ENCODE results near the gene CCL22.
"Not testable (repeated sequence)": the region's sequence is repeated elsewhere in the genome, so short reads cannot be mapped to it uniquely, and the experiment has no call there.

Gene CCL22

GRCh38 chr16:57395026-57395425 is 36.4 kb downstream of the CCL22 start:
- H4K20me1 ChIP-seq (ENCODE audit: insufficient read depth, low read length), result no peaks in the 10 kb centered on the region
- no peak overlapping the region for H3K9ac ChIP-seq (ENCODE audit: low read length)
- H3K36me3 ChIP-seq (ENCODE audit: insufficient read depth, low read length), result no peaks in the 10 kb centered on the region
- no peak overlapping the region for H2AFZ ChIP-seq (ENCODE audit: low read length)
- H3K4me1 ChIP-seq (ENCODE audit: insufficient read depth, low read length, severe bottlenecking), result no peaks in the 10 kb centered on the region
- no peaks in the 10 kb centered on the region for H3K9me3 ChIP-seq (ENCODE audit: low read length)
- no peak overlapping the region for H3K4me3 ChIP-seq (ENCODE audit: low read depth, low read length, poor library complexity, severe bottlenecking)
- H3K9me2 ChIP-seq (ENCODE audit: low read depth, low read length), result no peaks in the 10 kb centered on the region
- 0 out of 2 replicates have a peak, but pooled peaks cover 5% of the 10 kb centered on the region for H3K27me3 ChIP-seq (ENCODE audit: insufficient read depth, low read length)
- H3F3A ChIP-seq (ENCODE audit: insufficient read depth, low read length), result no peaks in the 10 kb centered on the region
- TF ChIP-seq EZH2 (IDR thresholded peaks at IDR 0.05; ENCODE audit: borderline replicate concordance, low read length), result no peak
- TF ChIP-seq, protein P1, sequence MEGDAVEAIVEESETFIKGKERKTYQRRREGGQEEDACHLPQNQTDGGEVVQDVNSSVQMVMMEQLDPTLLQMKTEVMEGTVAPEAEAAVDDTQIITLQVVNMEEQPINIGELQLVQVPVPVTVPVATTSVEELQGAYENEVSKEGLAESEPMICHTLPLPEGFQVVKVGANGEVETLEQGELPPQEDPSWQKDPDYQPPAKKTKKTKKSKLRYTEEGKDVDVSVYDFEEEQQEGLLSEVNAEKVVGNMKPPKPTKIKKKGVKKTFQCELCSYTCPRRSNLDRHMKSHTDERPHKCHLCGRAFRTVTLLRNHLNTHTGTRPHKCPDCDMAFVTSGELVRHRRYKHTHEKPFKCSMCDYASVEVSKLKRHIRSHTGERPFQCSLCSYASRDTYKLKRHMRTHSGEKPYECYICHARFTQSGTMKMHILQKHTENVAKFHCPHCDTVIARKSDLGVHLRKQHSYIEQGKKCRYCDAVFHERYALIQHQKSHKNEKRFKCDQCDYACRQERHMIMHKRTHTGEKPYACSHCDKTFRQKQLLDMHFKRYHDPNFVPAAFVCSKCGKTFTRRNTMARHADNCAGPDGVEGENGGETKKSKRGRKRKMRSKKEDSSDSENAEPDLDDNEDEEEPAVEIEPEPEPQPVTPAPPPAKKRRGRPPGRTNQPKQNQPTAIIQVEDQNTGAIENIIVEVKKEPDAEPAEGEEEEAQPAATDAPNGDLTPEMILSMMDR (IDR thresholded peaks at IDR 0.05; ENCODE audit: low read length), result no peak
- H3K27ac ChIP-seq (ENCODE audit: low read depth, low read length, poor library complexity, severe bottlenecking), result no peak overlapping the region
- H3K4me2 ChIP-seq (ENCODE audit: low read length), result no peak overlapping the region
- H3K79me2 ChIP-seq (ENCODE audit: insufficient read depth, low read length), result no peaks in the 10 kb centered on the region

- H3K9me3 ChIP-seq (ENCODE audit: low read length), result no peaks in the 10 kb centered on the region
- no peaks in the 10 kb centered on the region for H3K4me1 ChIP-seq (ENCODE audit: insufficient read depth, low read length, severe bottlenecking)
- H3K9me2 ChIP-seq (ENCODE audit: low read depth, low read length), result no peaks in the 10 kb centered on the region
- no peak overlapping the region for H3K27ac ChIP-seq (ENCODE audit: low read depth, low read length, poor library complexity, severe bottlenecking)
- H4K20me1 ChIP-seq (ENCODE audit: insufficient read depth, low read length), result no peaks in the 10 kb centered on the region
- no peaks in the 10 kb centered on the region for H3F3A ChIP-seq (ENCODE audit: insufficient read depth, low read length)
- TF ChIP-seq, protein P1 (IDR thresholded peaks at IDR 0.05; ENCODE audit: low read length), result no peak
- TF ChIP-seq EZH2 (IDR thresholded peaks at IDR 0.05; ENCODE audit: borderline replicate concordance, low read length), result no peak
- no peak overlapping the region for H3K4me3 ChIP-seq (ENCODE audit: low read depth, low read length, poor library complexity, severe bottlenecking)
- no peaks in the 10 kb centered on the region for H3K36me3 ChIP-seq (ENCODE audit: insufficient read depth, low read length)
- H3K27me3 ChIP-seq (ENCODE audit: insufficient read depth, low read length), result 0 out of 2 replicates have a peak, but pooled peaks cover 5% of the 10 kb centered on the region
- no peak overlapping the region for H2AFZ ChIP-seq (ENCODE audit: low read length)
- H3K9ac ChIP-seq (ENCODE audit: low read length), result no peak overlapping the region
- H3K79me2 ChIP-seq (ENCODE audit: insufficient read depth, low read length), result no peaks in the 10 kb centered on the region
- no peak overlapping the region for H3K4me2 ChIP-seq (ENCODE audit: low read length)
These were observed 38.2 kb downstream of the CCL22 start for GRCh38 chr16:57396786-57397185.

- H3K27me3 ChIP-seq (ENCODE audit: insufficient read depth, low read length); H3K9ac ChIP-seq (ENCODE audit: low read length); H3K4me1 ChIP-seq (ENCODE audit: insufficient read depth, low read length, severe bottlenecking); H3K36me3 ChIP-seq (ENCODE audit: insufficient read depth, low read length); H3K9me2 ChIP-seq (ENCODE audit: low read depth, low read length); H3K79me2 ChIP-seq (ENCODE audit: insufficient read depth, low read length); H3K9me3 ChIP-seq (ENCODE audit: low read length); H4K20me1 ChIP-seq (ENCODE audit: insufficient read depth, low read length); H3K4me3 ChIP-seq (ENCODE audit: low read depth, low read length, poor library complexity, severe bottlenecking); H3K4me2 ChIP-seq (ENCODE audit: low read length); H3F3A ChIP-seq (ENCODE audit: insufficient read depth, low read length); H3K27ac ChIP-seq (ENCODE audit: low read depth, low read length, poor library complexity, severe bottlenecking); H2AFZ ChIP-seq (ENCODE audit: low read length): not testable (repeated sequence)
These were observed 38.9 kb downstream of the CCL22 start for GRCh38 chr16:57397493-57397892.

- Histone ChIP-seq H2AFZ (ENCODE audit: low read length) (no peak overlapping the region), H3K9ac (ENCODE audit: low read length) (no peak overlapping the region), H3K27ac (ENCODE audit: low read depth, low read length, poor library complexity, severe bottlenecking) (no peak overlapping the region), H3K9me2 (ENCODE audit: low read depth, low read length) (no peaks in the 10 kb centered on the region), H3K36me3 (ENCODE audit: insufficient read depth, low read length) (no peaks in the 10 kb centered on the region), H3K79me2 (ENCODE audit: insufficient read depth, low read length) (no peaks in the 10 kb centered on the region), H3K4me3 (ENCODE audit: low read depth, low read length, poor library complexity, severe bottlenecking) (no peak overlapping the region), H3K4me2 (ENCODE audit: low read length) (no peak overlapping the region), H3K27me3 (ENCODE audit: insufficient read depth, low read length) (no peaks in the 10 kb centered on the region), H3K9me3 (ENCODE audit: low read length) (no peaks in the 10 kb centered on the region), H4K20me1 (ENCODE audit: insufficient read depth, low read length) (no peaks in the 10 kb centered on the region), H3F3A (ENCODE audit: insufficient read depth, low read length) (no peaks in the 10 kb centered on the region), H3K4me1 (ENCODE audit: insufficient read depth, low read length, severe bottlenecking) (no peaks in the 10 kb centered on the region)
- no peak for TF ChIP-seq EZH2 (IDR thresholded peaks at IDR 0.05; ENCODE audit: borderline replicate concordance, low read length)
- TF ChIP-seq, protein P1 (IDR thresholded peaks at IDR 0.05; ENCODE audit: low read length), result no peak
These were observed 43.5 kb downstream of the CCL22 start for GRCh38 chr16:57401943-57402640.

Measured in OCI-LY1 (cell line).